Tibial nerve (tissue), 4 donors: ENCODE results near the gene PRR16. TPM values are rescaled to one million over a fixed set of nuclear protein-coding genes. Genes with fewer than 3 reads are reported as not detected.

Source experiments
- DNase-seq, 2 donors: peaks; one replicate each; pipeline ENCODE4 v3.0.0-alpha.2; 2019; ENCODE audit warnings: low spot score in 2 of 2
- H3K27ac ChIP-seq, 4 donors: fragments of 200-600 bp; sonication (generic) in 3 of 4; one replicate each; pipeline ENCODE4 v1.5.1; 2017 to 2019; ENCODE audit warnings: mild to moderate bottlenecking in 1 of 4
- H3K27me3 ChIP-seq, 2 donors: fragments of 200-600 bp; sonication (generic) in 1 of 2; one replicate each; pipeline versions ENCODE4 v1.5.1 to v1.6.0; 2017 to 2019
- H3K36me3 ChIP-seq, 3 donors: fragments of 200-600 bp; sonication (generic); one replicate each; pipeline ENCODE4 v1.5.1; 2018 to 2019
- H3K4me1 ChIP-seq, 4 donors: fragments of 200-600 bp; sonication (generic) in 3 of 4; one replicate each; pipeline ENCODE4 v1.5.1; 2017 to 2019
- H3K4me3 ChIP-seq, 4 donors: fragments of 200-600 bp; sonication (generic) in 3 of 4; one replicate each; pipeline ENCODE4 v1.5.1; 2017 to 2019; ENCODE audit warnings: mild to moderate bottlenecking in 1 of 4, moderate library complexity in 1 of 4
- H3K9me3 ChIP-seq, 4 donors: fragments of 200-600 bp; sonication (generic) in 3 of 4; one replicate each; pipeline ENCODE4 v1.5.1; 2017 to 2019
- CTCF ChIP-seq, 5 experiments: fragments of 200-600 bp in 3 of 5; fragments of 450-650 bp in 2 of 5; sonication (generic) in 3 of 5; IDR thresholded peaks; one replicate each; pipeline ENCODE4 v1.5.1; 2016 to 2019; ENCODE audit warnings: antibody characterized with exemption in 5 of 5, mild to moderate bottlenecking in 3 of 5, moderate library complexity in 2 of 5
- EP300 ChIP-seq, 2 donors: sonication (generic); formaldehyde crosslinking; IDR thresholded peaks; one replicate each; pipeline ENCODE4 v1.6.1; 2017; ENCODE audit warnings: antibody characterized with exemption in 2 of 2, mild to moderate bottlenecking in 1 of 2
- POLR2A ChIP-seq, 2 donors: fragments of 450-650 bp; IDR thresholded peaks; one replicate each; pipeline ENCODE4 v1.6.1; 2017; ENCODE audit warnings: antibody characterized with exemption in 2 of 2, mild to moderate bottlenecking in 2 of 2, moderate library complexity in 2 of 2
- WGBS, 2 donors: methylation state at CpG; one replicate each; pipeline ENCODE4 v1.1.5; 2018; 5-methylcytosine and 5-hydroxymethylcytosine counted together
- total RNA-seq, 4 donors: library from RNA; depleted of rRNA; stranded (reverse); fragments of >200 nt; gene quantifications; one replicate each; pipeline ENCODE4 v1.1.0, GENCODE V29; 2016

The PRR16 gene
- total RNA-seq, 4 donors from 2014 or later: 2.1 to 5.1 (median 2.5) TPM; not detected in 1

- H3K36me3 ChIP-seq: no peaks in the 10 kb centered on the region
- DNase-seq: no peak
- no peak overlapping the region for H3K27ac ChIP-seq
- no peaks in the 10 kb centered on the region for H3K9me3 ChIP-seq
- no peak for TF ChIP-seq EP300 (IDR thresholded peaks at IDR 0.05)
- TF ChIP-seq POLR2A (IDR thresholded peaks at IDR 0.05): no peak
- TF ChIP-seq CTCF (IDR thresholded peaks at IDR 0.05): no peak
- H3K4me1 ChIP-seq: no peaks in the 10 kb centered on the region
- 54 to 69% methylated on average over 2 of the region's 2 CpGs for WGBS, 2 donors
- no peaks in the 10 kb centered on the region for H3K27me3 ChIP-seq
- no peak overlapping the region for H3K4me3 ChIP-seq
Measured at GRCh38 chr5:120544043-120544442, 79.9 kb downstream of the PRR16 start.

- Histone ChIP-seq H3K4me3 (no peak overlapping the region), H3K36me3 (no peaks in the 10 kb centered on the region), H3K27me3 (no peaks in the 10 kb centered on the region), H3K27ac (no peak overlapping the region), H3K4me1 (no peaks in the 10 kb centered on the region), H3K9me3 (no peaks in the 10 kb centered on the region)
- 77 to 80% methylated on average over 3 of the region's 3 CpGs for WGBS, 2 donors
- no peak for DNase-seq
- no peak for TF ChIP-seq EP300 (IDR thresholded peaks at IDR 0.05)
- TF ChIP-seq CTCF (IDR thresholded peaks at IDR 0.05): no peak
- TF ChIP-seq POLR2A (IDR thresholded peaks at IDR 0.05): no peak
Measured at GRCh38 chr5:120545007-120545406, 80.9 kb downstream of the PRR16 start.

- TF ChIP-seq EP300 (IDR thresholded peaks at IDR 0.05) (no peak), CTCF (IDR thresholded peaks at IDR 0.05) (no peak), POLR2A (IDR thresholded peaks at IDR 0.05) (no peak)
- no peaks in the 10 kb centered on the region for H3K27me3 ChIP-seq
Measured at GRCh38 chr5:120545951-120546350, 81.9 kb downstream of the PRR16 start.

GRCh38 chr5:120546922-120547321 is 82.8 kb downstream of the PRR16 start:
- Histone ChIP-seq H3K27ac (no peak overlapping the region), H3K27me3 (no peaks in the 10 kb centered on the region), H3K4me1 (no peaks in the 10 kb centered on the region), H3K36me3 (no peaks in the 10 kb centered on the region), H3K4me3 (no peak overlapping the region), H3K9me3 (no peaks in the 10 kb centered on the region)
- WGBS, 2 donors: 96 to 100% methylated on average over 2 of the region's 2 CpGs
- TF ChIP-seq EP300 (IDR thresholded peaks at IDR 0.05) (no peak), POLR2A (IDR thresholded peaks at IDR 0.05) (no peak), CTCF (IDR thresholded peaks at IDR 0.05) (no peak)
- DNase-seq: no peak

More at GRCh38 chr5:120545951-120546350, 81.9 kb downstream of the PRR16 start:
- no peak for DNase-seq
- Histone ChIP-seq H3K4me1 (no peaks in the 10 kb centered on the region), H3K36me3 (no peaks in the 10 kb centered on the region), H3K4me3 (no peak overlapping the region), H3K27ac (no peak overlapping the region), H3K9me3 (no peaks in the 10 kb centered on the region)
- 74 to 79% methylated on average over 3 of the region's 3 CpGs for WGBS, 2 donors

- no peak for DNase-seq
- Histone ChIP-seq H3K27me3 (no peaks in the 10 kb centered on the region), H3K4me3 (no peak overlapping the region), H3K36me3 (no peaks in the 10 kb centered on the region), H3K27ac (no peak overlapping the region), H3K9me3 (no peaks in the 10 kb centered on the region), H3K4me1 (no peaks in the 10 kb centered on the region)
- 89 to 94% methylated on average over 2 of the region's 2 CpGs for WGBS, 2 donors
- TF ChIP-seq CTCF (IDR thresholded peaks at IDR 0.05) (no peak), EP300 (IDR thresholded peaks at IDR 0.05) (no peak), POLR2A (IDR thresholded peaks at IDR 0.05) (no peak)
Measured at GRCh38 chr5:120550358-120550757, 86.3 kb downstream of the PRR16 start.
